Endothelial cell of umbilical vein (primary cell): ENCODE results near the gene PHYH. TPM values are rescaled to one million over a fixed set of nuclear protein-coding genes. Genes with fewer than 3 reads are reported as not detected.
A peak's percentile ranks its signal among the peaks of the same experiment; 100 is the strongest.

ENCODE experiments used
- BruUV-seq: library from RNA; stranded (reverse); fragments of 400-500 nt; replicated peaks from 2 replicates; lab custom pipeline; 2021; lab: Mats Ljungman, UMichigan
- CTCF ChIA-PET: fragments of 300-600, 350-600 bp; sonication (Branson Sonifier 250); formaldehyde crosslinking; loops from one replicate; lab custom pipeline; 2021; ENCODE audit warnings: antibody characterized with exemption, inconsistent platforms; lab: Charles Lee
- POLR2A ChIA-PET: fragments of 300-600, 350-600 bp; sonication (Branson Sonifier 250); formaldehyde crosslinking; loops from one replicate; lab custom pipeline; 2021; ENCODE audit warnings: antibody characterized with exemption, inconsistent platforms; lab: Charles Lee
- DNase-seq: peaks from one replicate; pipeline ENCODE4 v3.0.0-alpha.2; 2011; ENCODE audit warnings: low read depth, low spot score
- FAIRE-seq: peaks from 2 replicates; lab custom pipeline; 2011; peaks lifted over from hg19 to GRCh38; lab: Jason Lieb, UNC
- H2AFZ ChIP-seq: 2 replicates; pipeline ENCODE4 v1.6.0; 2012; ENCODE audit warnings: low read depth, low read length, control low read depth, inconsistent platforms
- H3K27ac ChIP-seq: 2 replicates; pipeline ENCODE4 v1.5.1; 2011; ENCODE audit warnings: low read depth, mild to moderate bottlenecking, control low read depth, low read length, moderate library complexity; ENCODE audit not compliant: insufficient read depth
- H3K27me3 ChIP-seq, 2 experiments: 2 replicates each; pipeline versions ENCODE4 v1.6.0 to v1.6.1; 2011; ENCODE audit warnings: low read length in 2 of 2, mixed read lengths in 1 of 2; ENCODE audit not compliant: control insufficient read depth in 2 of 2, insufficient read depth in 2 of 2
- H3K36me3 ChIP-seq, 2 experiments: 2 replicates in 1 of 2; 3 replicates in 1 of 2; pipeline ENCODE4 v1.5.1; 2011; ENCODE audit warnings: low read length in 2 of 2, mild to moderate bottlenecking in 1 of 2, moderate library complexity in 1 of 2; ENCODE audit not compliant: control insufficient read depth in 2 of 2, insufficient read depth in 2 of 2; ENCODE audit errors: extremely low read depth in 1 of 2
- H3K4me1 ChIP-seq: 3 replicates; pipeline ENCODE4 v1.5.1; 2011; ENCODE audit warnings: mild to moderate bottlenecking, low read length; ENCODE audit not compliant: control insufficient read depth, insufficient read depth; ENCODE audit errors: extremely low read depth
- H3K4me2 ChIP-seq: 2 replicates; pipeline ENCODE4 v1.6.1; 2011; ENCODE audit warnings: low read length, control low read depth, mixed read lengths; ENCODE audit not compliant: insufficient read depth
- H3K4me3 ChIP-seq, 3 experiments: fragments of 200-600 bp in 1 of 3; sonication (generic), shearing (Covaris generic) in 1 of 3; replicated peaks in 1 of 3; 2 replicates each; pipeline ENCODE4 v1.5.1; 2011 to 2016; ENCODE audit warnings: control low read depth in 3 of 3, low read length in 3 of 3, mild to moderate bottlenecking in 2 of 3, inconsistent platforms in 1 of 3, low read depth in 1 of 3, moderate library complexity in 1 of 3; ENCODE audit not compliant: insufficient read depth in 1 of 3
- H3K79me2 ChIP-seq: 2 replicates; pipeline ENCODE4 v1.6.0; 2012; ENCODE audit warnings: low read length, inconsistent platforms; ENCODE audit not compliant: control insufficient read depth, insufficient read depth
- H3K9ac ChIP-seq: replicated peaks from 2 replicates; pipeline ENCODE3; 2011; ENCODE audit warnings: low read length, control low read depth; ENCODE audit not compliant: insufficient read depth; ENCODE audit errors: extremely low read depth
- H3K9me1 ChIP-seq: replicated peaks from 3 replicates; pipeline ENCODE4 v1.6.0; 2011; ENCODE audit warnings: mild to moderate bottlenecking, low read length; ENCODE audit not compliant: control insufficient read depth, insufficient read depth; ENCODE audit errors: extremely low read depth
- H3K9me3 ChIP-seq: replicated peaks from 2 replicates; pipeline ENCODE4 v1.5.1; 2012; ENCODE audit warnings: low read length, inconsistent platforms; ENCODE audit not compliant: control insufficient read depth, insufficient read depth
- H4K20me1 ChIP-seq: replicated peaks from 2 replicates; pipeline ENCODE3; 2011; ENCODE audit warnings: mild to moderate bottlenecking, low read length; ENCODE audit not compliant: control insufficient read depth, insufficient read depth; ENCODE audit errors: extremely low read depth
- CTCF ChIP-seq, 2 donors: IDR thresholded peaks; 1 replicate in 1 of 2; 2 replicates in 1 of 2; pipeline ENCODE4 v1.5.1; 2011; ENCODE audit warnings: low read length in 2 of 2, mild to moderate bottlenecking in 2 of 2, moderate library complexity in 2 of 2, control low read depth in 1 of 2, inconsistent platforms in 1 of 2, low read depth in 1 of 2; ENCODE audit not compliant: insufficient read depth in 1 of 2; ENCODE audit errors: extremely low read depth in 1 of 2
- EZH2 ChIP-seq: IDR thresholded peaks from 2 replicates; pipeline ENCODE4 v1.6.1; 2012; ENCODE audit warnings: borderline replicate concordance, low read depth, mild to moderate bottlenecking, moderate library complexity, low read length, inconsistent platforms; ENCODE audit not compliant: severe bottlenecking
- FOS ChIP-seq: IDR thresholded peaks from 2 replicates; pipeline ENCODE4 v1.6.1; 2011; ENCODE audit warnings: mild to moderate bottlenecking, low read length, moderate library complexity, borderline replicate concordance; ENCODE audit not compliant: insufficient read depth
- GATA2 ChIP-seq: IDR thresholded peaks from 2 replicates; pipeline ENCODE4 v1.7.0; 2011; ENCODE audit warnings: low read depth, mild to moderate bottlenecking, moderate library complexity, mixed read lengths, low read length; ENCODE audit not compliant: insufficient read length, insufficient read depth
- JUN ChIP-seq: IDR thresholded peaks from 2 replicates; pipeline ENCODE4 v1.6.1; 2011; ENCODE audit warnings: borderline replicate concordance, low read depth; ENCODE audit not compliant: insufficient read length, insufficient read depth
- MAX ChIP-seq: IDR thresholded peaks from 2 replicates; pipeline ENCODE4 v1.6.1; 2011; ENCODE audit not compliant: insufficient read depth, insufficient read length
- MYC ChIP-seq: IDR thresholded peaks from one replicate; pipeline ENCODE4 v1.6.1; 2011; ENCODE audit warnings: mild to moderate bottlenecking, low read depth, low read length
- POLR2A ChIP-seq: IDR thresholded peaks from 2 replicates; pipeline ENCODE4 v1.6.1; 2012; ENCODE audit warnings: low read depth, mild to moderate bottlenecking, control low read depth, low read length
- POLR2AphosphoS5 ChIP-seq: IDR thresholded peaks from 2 replicates; pipeline ENCODE4 v1.6.1; 2012; ENCODE audit warnings: low read depth, mild to moderate bottlenecking, control low read depth, low read length, moderate library complexity; ENCODE audit not compliant: insufficient read depth
- dilution Hi-C: fragments of 300-500 bp; cut with MboI; formaldehyde crosslinking; loops from one replicate; pipeline ENCODE4 v1.15.0; 2019; ENCODE audit warnings: low sequenced_read_pairs; ENCODE audit not compliant: extremely low pct_ligation_motif_present
- intact Hi-C: fragments of 100-400 bp; cut with micrococcal nuclease; formaldehyde crosslinking; loops from one replicate; pipeline ENCODE4 v1.10.0; 2022
- polyA plus RNA-seq, 4 experiments: library from polyadenylated mRNA; depleted of rRNA in 3 of 4; stranded (reverse) in 3 of 4; unstranded in 1 of 4; fragments of >200 nt; gene quantifications; 2 replicates each; pipeline versions ENCODE4 v1.2.1 to v1.2.3, GENCODE V29; 2011 to 2012; ENCODE audit warnings: missing spikeins in 1 of 4
- total RNA-seq: library from RNA; stranded (reverse); gene quantifications from 2 replicates; pipeline ENCODE4 v1.2.3, GENCODE V29; 2021

Gene PHYH
- total and polyA plus RNA-seq, 2 donors (not counting 3 experiments of a cell fraction or from before 2014, with no cell fraction given): 4.7 to 9.4 TPM

GRCh38 chr10:13328126-13328525, 28.3 kb upstream of the PHYH start:
- H3K36me3 ChIP-seq: peaks cover 24 to 30% of the 10 kb centered on the region in 2 experiments
- H3K79me2 ChIP-seq: no peaks in the 10 kb centered on the region
- DNase-seq (no peak), FAIRE-seq (no peak)
- H3K27ac ChIP-seq: no peak overlapping the region
- dilution Hi-C loops (no loop called here), intact Hi-C loops (no loop called here)
- H3K4me3 ChIP-seq: no peak overlapping the region
- TF ChIP-seq GATA2: no peak
- no peak for TF ChIP-seq MAX
- no peak for TF ChIP-seq MYC
- H3K9ac ChIP-seq: no peak overlapping the region
- H3K9me1 ChIP-seq: no peaks in the 10 kb centered on the region
- no peaks in the 10 kb centered on the region for H4K20me1 ChIP-seq
- CTCF ChIA-PET: interaction anchor here (1.9 kb wide), 1 partner anchor 26 kb away, joined by 6 read pairs; no protein-coding TSS in a partner anchor
- no peaks in the 10 kb centered on the region for H3K4me1 ChIP-seq
- POLR2A ChIA-PET: no interaction called here
- no peak overlapping the region for H3K4me2 ChIP-seq
- H2AFZ ChIP-seq: no peak overlapping the region
- no peaks in the 10 kb centered on the region for H3K27me3 ChIP-seq
- no peaks in the 10 kb centered on the region for H3K9me3 ChIP-seq
- BruUV-seq: no TSS peak

- peak; percentile 28 for DNase-seq
- no peaks in the 10 kb centered on the region for H3K4me1 ChIP-seq
- no peaks in the 10 kb centered on the region for H4K20me1 ChIP-seq
- TF ChIP-seq FOS (no peak), MYC (no peak), POLR2A (no peak), POLR2AphosphoS5 (no peak), JUN (no peak), CTCF (IDR thresholded peaks at IDR 0.05; ENCODE audit: extremely low read depth in 1 of 2, insufficient read depth in 1 of 2, low read depth in 1 of 2, low read length in 2 of 2) (no peak), MAX (no peak), EZH2 (no peak), GATA2 (no peak)
- no peak for FAIRE-seq
- H3K4me3 ChIP-seq: no peak overlapping the region
- dilution Hi-C loops (no loop called here), intact Hi-C loops (no loop called here)
- H3K36me3 ChIP-seq: peaks cover 25 to 33% of the 10 kb centered on the region in 2 experiments
- no TSS peak for BruUV-seq
- POLR2A ChIA-PET: no interaction called here
- no peaks in the 10 kb centered on the region for H3K27me3 ChIP-seq
- no peaks in the 10 kb centered on the region for H3K9me3 ChIP-seq
- H2AFZ ChIP-seq: no peak overlapping the region
- no peak overlapping the region for H3K9ac ChIP-seq
- no peaks in the 10 kb centered on the region for H3K79me2 ChIP-seq
- CTCF ChIA-PET: no interaction called here
- H3K27ac ChIP-seq: no peak overlapping the region
- H3K4me2 ChIP-seq: no peak overlapping the region
- no peaks in the 10 kb centered on the region for H3K9me1 ChIP-seq
These were observed 27.7 kb upstream of the PHYH start for GRCh38 chr10:13327534-13327933.
